Mammary epithelial cell (primary cell): ENCODE data around the gene LIMS4.
"Not testable (repeated sequence)": the region's sequence is repeated elsewhere in the genome, so short reads cannot be mapped to it uniquely, and the experiment has no call there.

Source experiments
- CTCF ChIP-seq, 2 donors: IDR thresholded peaks in 1 of 2; conservative IDR thresholded peaks in 1 of 2; 2 replicates each; pipeline ENCODE4 v1.5.1; 2011 to 2012; ENCODE audit warnings: inconsistent platforms in 2 of 2, low read length in 2 of 2, mild to moderate bottlenecking in 2 of 2, control low read depth in 1 of 2, low read depth in 1 of 2; ENCODE audit not compliant: insufficient read depth in 1 of 2; ENCODE audit errors: extremely low read depth in 1 of 2
- EZH2 ChIP-seq: IDR thresholded peaks from 2 replicates; pipeline ENCODE4 v1.6.1; 2012; ENCODE audit warnings: low read length, inconsistent platforms, borderline replicate concordance

- TF ChIP-seq CTCF (conservative IDR thresholded peaks at IDR 0.05 in 1 of 2, IDR thresholded peaks at IDR 0.05 in 1 of 2; ENCODE audit: extremely low read depth in 1 of 2, insufficient read depth in 1 of 2, low read depth in 1 of 2, low read length in 2 of 2); EZH2: not testable (repeated sequence)
Measured at GRCh38 chr2:110423574-110423962, 49.0 kb downstream of the LIMS4 start.
